HG03558 (cell line): ENCODE data around the gene TRMT1.
"Not testable (repeated sequence)": the region's sequence is repeated elsewhere in the genome, so short reads cannot be mapped to it uniquely, and the experiment has no call there.

Experiments used
- ATAC-seq: cut with Tn5 transposase; IDR thresholded peaks from one replicate; pipeline ENCODE4 v1.9.1; 2021; ENCODE audit warnings: moderate number of reproducible peaks; ENCODE audit not compliant: unreplicated experiment; ENCODE audit errors: extremely low read depth

Gene TRMT1

GRCh38 chr19:13116282-13117175 lies at the start of gene TRMT1:
Gene TRMT1 (minus strand): TSS chr19:13116740. CDS start chr19:13116399, 341 bp downstream.
- ATAC-seq: no peak

- ATAC-seq: not testable (repeated sequence)
These were observed 49.6 kb upstream of the TRMT1 start for GRCh38 chr19:13166151-13166550.

GRCh38 chr19:13165162-13165997 lies 48.8 kb upstream of the TRMT1 start:
- no peak for ATAC-seq

GRCh38 chr19:13164343-13165161 lies 48.0 kb upstream of the TRMT1 start:
- no peak for ATAC-seq

GRCh38 chr19:13163609-13164342 lies 47.2 kb upstream of the TRMT1 start:
- ATAC-seq: no peak

GRCh38 chr19:13162724-13163608 lies 46.4 kb upstream of the TRMT1 start:
- no peak for ATAC-seq

GRCh38 chr19:13160557-13160956 lies 44.0 kb upstream of the TRMT1 start:
- ATAC-seq: no peak

GRCh38 chr19:13159713-13160112 lies 43.2 kb upstream of the TRMT1 start:
- ATAC-seq: no peak

GRCh38 chr19:13155472-13156359 lies 39.2 kb upstream of the TRMT1 start:
- no peak for ATAC-seq

GRCh38 chr19:13154911-13155471 lies 38.5 kb upstream of the TRMT1 start:
- no peak for ATAC-seq

GRCh38 chr19:13154241-13154778 lies 37.8 kb upstream of the TRMT1 start:
- ATAC-seq: no peak

GRCh38 chr19:13153569-13154240 lies 37.2 kb upstream of the TRMT1 start:
- no peak for ATAC-seq

- ATAC-seq: no peak
These were observed 36.5 kb upstream of the TRMT1 start for GRCh38 chr19:13152974-13153568.

GRCh38 chr19:13152356-13152973 lies 35.9 kb upstream of the TRMT1 start:
- ATAC-seq: no peak

GRCh38 chr19:13151605-13152355 lies 35.2 kb upstream of the TRMT1 start:
- ATAC-seq: no peak
